Kidney (tissue), 14 donors: Measurements from ENCODE around the gene UBE2G2. TPM values are rescaled to one million over a fixed set of nuclear protein-coding genes. Genes with fewer than 3 reads are reported as not detected.
A peak's percentile ranks its signal among the peaks of the same experiment; 100 is the strongest.

ENCODE experiments used
- DNase-seq, 5 donors: peaks; one replicate each; pipeline ENCODE4 v3.0.0-alpha.2; 2013 to 2020
- FAIRE-seq: peaks from 2 replicates; lab custom pipeline; 2012; peaks lifted over from hg19 to GRCh38; lab: Jason Lieb, UNC
- H3K27ac ChIP-seq, 2 donors: one replicate each; pipeline ENCODE4 v1.7.0; 2013; ENCODE audit warnings: low read depth in 2 of 2, low read length in 2 of 2, inconsistent platforms in 1 of 2
- H3K27me3 ChIP-seq: one replicate; pipeline ENCODE4 v1.7.1; 2013; ENCODE audit warnings: low read length, inconsistent platforms; ENCODE audit not compliant: control insufficient read depth, insufficient read depth
- H3K36me3 ChIP-seq, 3 donors: one replicate each; pipeline versions ENCODE4 v1.7.0 to v1.7.1; 2013; ENCODE audit warnings: low read length in 3 of 3, control low read depth in 1 of 3, inconsistent platforms in 1 of 3; ENCODE audit not compliant: insufficient read depth in 3 of 3, control insufficient read depth in 2 of 3
- H3K4me1 ChIP-seq, 3 donors: one replicate each; pipeline versions ENCODE4 v1.7.0 to v1.7.1; 2013; ENCODE audit warnings: low read length in 3 of 3, inconsistent platforms in 1 of 3, low read depth in 1 of 3; ENCODE audit not compliant: control insufficient read depth in 2 of 3, insufficient read depth in 2 of 3
- H3K4me3 ChIP-seq, 3 donors: one replicate each; pipeline versions ENCODE4 v1.7.0 to v1.8.1; 2013; ENCODE audit warnings: low read length in 3 of 3, control low read depth in 1 of 3, inconsistent platforms in 1 of 3
- H3K9ac ChIP-seq, 3 donors: one replicate each; pipeline versions ENCODE4 v1.7.0 to v1.7.1; 2013; ENCODE audit warnings: low read length in 3 of 3, control low read depth in 1 of 3, inconsistent platforms in 1 of 3
- H3K9me3 ChIP-seq, 3 donors: one replicate each; pipeline versions ENCODE4 v1.7.0 to v1.7.1; 2013; ENCODE audit warnings: low read length in 3 of 3, control low read depth in 1 of 3, inconsistent platforms in 1 of 3; ENCODE audit not compliant: control insufficient read depth in 2 of 3, insufficient read depth in 1 of 3
- CTCF ChIP-seq: IDR thresholded peaks from 3 replicates; pipeline ENCODE4 v1.5.1; 2012; ENCODE audit warnings: mild to moderate bottlenecking, moderate library complexity, borderline replicate concordance; ENCODE audit not compliant: insufficient read depth; ENCODE audit errors: extremely low read depth
- intact Hi-C: fragments of 100-400 bp; cut with DNase I; formaldehyde crosslinking; loops from one replicate; pipeline ENCODE4 v1.11.1; 2022
- polyA plus RNA-seq: library from polyadenylated mRNA; stranded (reverse); fragments of 350-450 nt; fragmentation: Illumina TruSeq; extraction: RNeasy Lipid Tissue Mini Kit (QIAGEN cat#74804); gene quantifications from one replicate; pipeline ENCODE4 v1.2.3, GENCODE V29; 2014; ENCODE audit warnings: low read depth, low replicate concordance; ENCODE audit not compliant: insufficient read depth
- total RNA-seq: library from RNA; stranded (reverse); fragmentation: NEBNext Ultra II Directional; extraction: Animal tissue kit (Norgen Biotek cat#: 25700); gene quantifications from one replicate; pipeline ENCODE4 v1.2.1, GENCODE V29; 2021
- donor health status: control.
- donor health status: control.
- donor health status: control.
- donor health status: control.
- donor health status: control.
- donor health status: DM: yes; HTN: yes; CAD: no.
- donor health status: Normal renal cell carcinoma (clear cell type).

UBE2G2 gene
- total and polyA plus RNA-seq, 2 donors from 2014 or later, result 39.4 to 86.0 TPM

DNA sequence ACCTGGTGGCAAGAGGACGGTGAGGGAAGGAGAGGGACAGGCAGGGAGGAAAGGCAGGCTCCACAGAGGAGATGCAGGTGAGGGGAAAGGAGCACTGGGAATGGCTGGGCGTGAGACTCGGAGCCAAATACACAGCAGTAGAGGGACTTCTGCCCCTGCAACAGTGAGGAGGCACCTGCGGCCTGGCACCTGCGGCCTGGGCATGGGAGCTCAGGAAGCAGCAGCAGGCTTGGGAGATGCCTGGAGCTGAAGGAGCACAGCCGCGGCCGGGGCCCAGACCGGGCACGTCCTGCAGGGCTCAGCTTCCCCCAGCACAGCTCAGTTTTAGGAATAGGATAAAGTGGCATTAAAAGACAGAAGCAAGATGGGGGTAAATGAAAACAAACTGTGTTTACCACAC lies 69.4 kb downstream of the UBE2G2 start:
- TF ChIP-seq CTCF, result no peak
- H3K36me3 ChIP-seq, result no peaks in the 10 kb centered on the region
- H3K4me1 ChIP-seq, result no peaks in the 10 kb centered on the region
- peaks cover 0 to 8% (median 0%) of the 10 kb centered on the region in 3 donors for H3K9me3 ChIP-seq
- no peak overlapping the region for H3K4me3 ChIP-seq
- no peaks in the 10 kb centered on the region for H3K27me3 ChIP-seq
- DNase-seq, result peak in 1 of 5 donors; percentile 12
- H3K27ac ChIP-seq, result no peak overlapping the region
- no peak for FAIRE-seq
- intact Hi-C loops, result no loop called here
- H3K9ac ChIP-seq, result no peak overlapping the region

GRCh38 chr21:44730951-44731579 lies 70.6 kb downstream of the UBE2G2 start:
- Histone ChIP-seq H3K4me1 (no peaks in the 10 kb centered on the region), H3K27ac (no peak overlapping the region), H3K4me3 (no peak overlapping the region), H3K36me3 (no peaks in the 10 kb centered on the region), H3K27me3 (no peaks in the 10 kb centered on the region), H3K9me3 (peaks cover 0 to under 1% (median 0%) of the 10 kb centered on the region in 3 donors), H3K9ac (no peak overlapping the region)
- intact Hi-C loops, result no loop called here
- no peak for TF ChIP-seq CTCF
- peak in 1 of 5 donors; percentile 11 for DNase-seq
- no peak for FAIRE-seq

GRCh38 chr21:44730028-44730395 lies 71.6 kb downstream of the UBE2G2 start:
- intact Hi-C loops, result no loop called here
- no peak for FAIRE-seq
- H3K27me3 ChIP-seq, result no peaks in the 10 kb centered on the region

More at GRCh38 chr21:44730028-44730395, 71.6 kb downstream of the UBE2G2 start:
- Histone ChIP-seq H3K9ac (no peak overlapping the region), H3K9me3 (no peaks in the 10 kb centered on the region), H3K4me1 (no peaks in the 10 kb centered on the region), H3K4me3 (no peak overlapping the region), H3K36me3 (no peaks in the 10 kb centered on the region), H3K27ac (no peak overlapping the region)
- DNase-seq, result no peak
- TF ChIP-seq CTCF, result no peak
